Body of pancreas (tissue), 4 donors: ENCODE measurements around the gene PELO. TPM values are rescaled to one million over a fixed set of nuclear protein-coding genes. Genes with fewer than 3 reads are reported as not detected.

ENCODE experiments used
- ATAC-seq: fragments of 150-250 bp; one replicate; pipeline ENCODE4 v1.9.1; 2016
- DNase-seq, 4 donors: peaks; one replicate each; pipeline ENCODE4 v3.0.0-alpha.2; 2019
- H3K27ac ChIP-seq, 4 donors: fragments of 200-600 bp; sonication (generic); 1 replicate in 3 of 4; 2 replicates in 1 of 4; pipeline versions ENCODE4 v1.5.1 to v1.6.1; 2016 to 2019; ENCODE audit warnings: mild to moderate bottlenecking in 1 of 4, mixed read lengths in 1 of 4, moderate library complexity in 1 of 4
- H3K27me3 ChIP-seq, 2 donors: fragments of 200-600 bp; sonication (generic); one replicate each; pipeline ENCODE4 v1.6.0; 2016; ENCODE audit warnings: mild to moderate bottlenecking in 1 of 2
- H3K36me3 ChIP-seq, 2 donors: fragments of 200-600 bp; sonication (generic); replicated peaks in 1 of 2; 2 replicates each; pipeline ENCODE4 v1.5.1; 2016; ENCODE audit warnings: low read depth in 2 of 2; ENCODE audit not compliant: insufficient read depth in 1 of 2
- H3K4me1 ChIP-seq: fragments of 200-600 bp; sonication (generic); one replicate; pipeline ENCODE4 v1.6.0; 2016
- H3K4me3 ChIP-seq, 2 donors: fragments of 200-600 bp; sonication (generic); 1 replicate in 1 of 2; 2 replicates in 1 of 2; pipeline ENCODE4 v1.5.1; 2016 to 2019
- H3K9me3 ChIP-seq, 3 donors: fragments of 200-600 bp; sonication (generic); 1 replicate in 2 of 3; 2 replicates in 1 of 3; pipeline ENCODE4 v1.5.1; 2016
- POLR2A ChIP-seq, 3 donors: fragments of 450-650 bp; IDR thresholded peaks; one replicate each; pipeline ENCODE4 v1.6.1; 2016; ENCODE audit warnings: antibody characterized with exemption in 3 of 3, mild to moderate bottlenecking in 2 of 3
- WGBS, 2 donors: methylation state at CpG; one replicate each; pipeline ENCODE4 v1.1.5; 2017; 5-methylcytosine and 5-hydroxymethylcytosine counted together
- intact Hi-C: fragments of 100-400 bp; cut with DNase I; formaldehyde crosslinking; loops from one replicate; pipeline ENCODE4 v1.15.1; 2023
- total RNA-seq, 2 donors: library from RNA; depleted of rRNA; stranded (reverse); fragments of >200 nt; gene quantifications; one replicate each; pipeline ENCODE4 v1.1.0, GENCODE V29; 2016
- TF ChIP-seq, protein P1 (sequence below), 7 experiments: fragments of 450-650 bp in 4 of 7; fragments of 200-600 bp in 3 of 7; sonication (generic) in 3 of 7; IDR thresholded peaks; one replicate each; pipeline ENCODE4 v1.5.1; 2016 to 2019; ENCODE audit warnings: antibody characterized with exemption in 7 of 7

PELO gene, protein sequence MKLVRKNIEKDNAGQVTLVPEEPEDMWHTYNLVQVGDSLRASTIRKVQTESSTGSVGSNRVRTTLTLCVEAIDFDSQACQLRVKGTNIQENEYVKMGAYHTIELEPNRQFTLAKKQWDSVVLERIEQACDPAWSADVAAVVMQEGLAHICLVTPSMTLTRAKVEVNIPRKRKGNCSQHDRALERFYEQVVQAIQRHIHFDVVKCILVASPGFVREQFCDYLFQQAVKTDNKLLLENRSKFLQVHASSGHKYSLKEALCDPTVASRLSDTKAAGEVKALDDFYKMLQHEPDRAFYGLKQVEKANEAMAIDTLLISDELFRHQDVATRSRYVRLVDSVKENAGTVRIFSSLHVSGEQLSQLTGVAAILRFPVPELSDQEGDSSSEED
- total RNA-seq, result 1 to 10 TPM; 3.6 to 8.3 TPM

DNA sequence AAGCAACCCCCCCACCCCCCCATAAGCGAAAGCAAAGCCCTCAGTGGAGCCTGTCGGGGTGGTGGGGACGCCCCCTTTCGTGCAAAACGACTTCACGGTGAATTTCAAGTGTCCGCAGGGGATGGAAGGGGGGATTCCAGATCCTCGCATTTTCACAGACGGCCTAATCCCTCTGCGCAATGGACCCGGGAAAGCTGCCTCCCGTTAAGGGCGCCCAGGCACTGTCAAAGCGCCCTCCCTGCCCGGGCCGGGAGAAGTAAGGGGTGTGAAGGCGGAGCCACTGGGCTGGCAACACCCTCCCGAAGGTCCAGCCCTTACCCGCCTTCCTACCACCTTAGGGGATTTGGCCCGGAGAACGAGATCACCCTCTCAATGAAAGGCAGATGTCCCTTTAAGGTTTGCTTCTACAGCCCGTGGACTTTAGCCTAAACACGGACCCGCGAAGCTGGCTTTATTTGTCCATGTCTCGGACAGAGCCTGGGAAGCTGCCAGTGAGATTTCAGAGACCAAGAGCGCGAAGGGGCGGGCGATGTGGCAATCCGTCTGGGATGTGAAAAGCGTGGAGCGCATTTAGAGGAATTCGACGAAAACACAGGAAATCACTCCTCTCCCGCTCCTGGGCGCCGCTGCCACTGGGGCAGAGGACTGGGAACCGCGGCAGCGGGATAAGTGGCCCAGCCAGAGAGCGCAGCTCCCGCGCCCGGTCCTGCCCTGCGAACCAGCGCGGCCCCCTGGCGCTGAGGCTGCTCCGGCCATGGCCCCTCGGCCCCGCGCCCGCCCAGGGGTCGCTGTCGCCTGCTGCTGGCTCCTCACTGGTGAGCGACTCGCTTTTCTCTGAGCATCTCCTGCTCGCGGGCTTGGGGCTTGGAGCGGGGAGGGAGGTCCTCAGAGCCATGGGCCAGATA, at the start of gene PELO, which contains the start of gene ITGA1:
PELO (plus strand) TSS at position 317 of the 905 bp plus-strand sequence. CDS start 12,479 bp downstream, outside the sequence.
ITGA1 (plus strand) TSS at position 317 of the 905 bp plus-strand sequence; CDS start at position 755, 438 bp downstream.
- intact Hi-C loops, result loop anchor here (10.0 kb wide), 1 partner anchor 127 kb away; no protein-coding TSS in a partner anchor
- Histone ChIP-seq H3K4me3 (peak within 1 kb of the TSS; percentile 17 to 36), H3K27ac (peak within 1 kb of the TSS; percentile 28 to 80 (median 69)), H3K4me1 (peaks cover 18% of the 10 kb centered on the region), H3K36me3 (no peaks in the 10 kb centered on the region), H3K27me3 (no peaks in the 10 kb centered on the region), H3K9me3 (no peaks in the 10 kb centered on the region)
- DNase-seq (peak; percentile 66 to 79 (median 74)), ATAC-seq (peak; percentile 80)
- 0 to 1% methylated on average over 10 to 61 of the region's 61 CpGs for WGBS, 2 donors
- TF ChIP-seq, protein P1, sequence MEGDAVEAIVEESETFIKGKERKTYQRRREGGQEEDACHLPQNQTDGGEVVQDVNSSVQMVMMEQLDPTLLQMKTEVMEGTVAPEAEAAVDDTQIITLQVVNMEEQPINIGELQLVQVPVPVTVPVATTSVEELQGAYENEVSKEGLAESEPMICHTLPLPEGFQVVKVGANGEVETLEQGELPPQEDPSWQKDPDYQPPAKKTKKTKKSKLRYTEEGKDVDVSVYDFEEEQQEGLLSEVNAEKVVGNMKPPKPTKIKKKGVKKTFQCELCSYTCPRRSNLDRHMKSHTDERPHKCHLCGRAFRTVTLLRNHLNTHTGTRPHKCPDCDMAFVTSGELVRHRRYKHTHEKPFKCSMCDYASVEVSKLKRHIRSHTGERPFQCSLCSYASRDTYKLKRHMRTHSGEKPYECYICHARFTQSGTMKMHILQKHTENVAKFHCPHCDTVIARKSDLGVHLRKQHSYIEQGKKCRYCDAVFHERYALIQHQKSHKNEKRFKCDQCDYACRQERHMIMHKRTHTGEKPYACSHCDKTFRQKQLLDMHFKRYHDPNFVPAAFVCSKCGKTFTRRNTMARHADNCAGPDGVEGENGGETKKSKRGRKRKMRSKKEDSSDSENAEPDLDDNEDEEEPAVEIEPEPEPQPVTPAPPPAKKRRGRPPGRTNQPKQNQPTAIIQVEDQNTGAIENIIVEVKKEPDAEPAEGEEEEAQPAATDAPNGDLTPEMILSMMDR (IDR thresholded peaks at IDR 0.05), result peak in 3 of 7 experiments; percentile 24 to 42 (median 28)
- peak in 2 of 3 donors; percentile 48 to 50 for TF ChIP-seq POLR2A (IDR thresholded peaks at IDR 0.05)

DNA sequence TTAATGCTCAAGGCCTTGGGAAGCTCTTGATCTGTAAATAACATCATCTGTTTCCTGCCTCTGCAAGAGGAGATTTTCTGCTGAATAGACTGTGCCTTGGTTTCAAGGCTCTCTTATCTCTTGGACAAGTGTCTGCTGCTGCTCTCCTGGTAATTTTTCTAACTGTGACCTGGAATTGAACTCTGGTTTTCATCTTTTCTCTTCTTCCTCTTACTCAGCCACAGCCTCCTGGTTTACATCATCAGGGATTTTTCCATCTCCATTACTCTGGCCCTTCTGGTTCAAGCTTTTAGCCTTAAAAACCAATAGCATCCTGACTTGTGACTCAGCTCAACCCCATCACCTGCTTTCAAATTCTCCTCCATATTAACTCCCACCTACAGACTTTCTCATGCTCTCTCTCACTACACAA, 49.6 kb upstream of the PELO start:
- Histone ChIP-seq H3K4me3 (no peak overlapping the region), H3K27me3 (no peaks in the 10 kb centered on the region), H3K9me3 (no peaks in the 10 kb centered on the region), H3K27ac (no peak overlapping the region), H3K4me1 (no peaks in the 10 kb centered on the region), H3K36me3 (no peaks in the 10 kb centered on the region)
- DNase-seq (no peak), ATAC-seq (no peak)
- intact Hi-C loops, result no loop called here
- no peak for TF ChIP-seq POLR2A (IDR thresholded peaks at IDR 0.05)
- TF ChIP-seq, protein P1 (IDR thresholded peaks at IDR 0.05), result no peak

DNA sequence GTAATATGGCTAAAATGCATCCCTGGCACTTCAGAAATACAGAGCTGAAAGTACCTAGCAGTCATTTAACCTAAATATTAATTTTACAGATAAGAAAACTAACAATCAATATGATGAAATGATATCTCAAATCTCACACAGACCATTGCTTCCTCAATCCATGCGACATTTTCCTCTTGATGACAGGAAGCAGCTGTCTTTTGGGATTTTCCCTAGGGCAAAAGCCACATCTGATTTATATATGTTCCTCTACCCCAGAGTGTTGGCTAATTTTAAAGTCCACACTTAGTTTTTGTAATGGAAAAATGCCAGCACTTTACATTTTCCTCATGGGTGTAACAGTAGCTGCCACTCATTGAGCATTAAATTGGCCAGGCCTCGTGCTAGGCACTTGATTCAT, 47.7 kb upstream of the PELO start:
- DNase-seq (no peak), ATAC-seq (no peak)
- 67 to 78% methylated on average over 2 of the region's 2 CpGs for WGBS, 2 donors
- TF ChIP-seq POLR2A (IDR thresholded peaks at IDR 0.05), result no peak
- TF ChIP-seq, protein P1 (IDR thresholded peaks at IDR 0.05), result no peak
- H3K4me3 ChIP-seq, result no peak overlapping the region
- intact Hi-C loops, result no loop called here
- no peak overlapping the region for H3K27ac ChIP-seq
- H3K27me3 ChIP-seq, result no peaks in the 10 kb centered on the region
- no peaks in the 10 kb centered on the region for H3K9me3 ChIP-seq
- no peaks in the 10 kb centered on the region for H3K36me3 ChIP-seq
- H3K4me1 ChIP-seq, result no peaks in the 10 kb centered on the region

DNA sequence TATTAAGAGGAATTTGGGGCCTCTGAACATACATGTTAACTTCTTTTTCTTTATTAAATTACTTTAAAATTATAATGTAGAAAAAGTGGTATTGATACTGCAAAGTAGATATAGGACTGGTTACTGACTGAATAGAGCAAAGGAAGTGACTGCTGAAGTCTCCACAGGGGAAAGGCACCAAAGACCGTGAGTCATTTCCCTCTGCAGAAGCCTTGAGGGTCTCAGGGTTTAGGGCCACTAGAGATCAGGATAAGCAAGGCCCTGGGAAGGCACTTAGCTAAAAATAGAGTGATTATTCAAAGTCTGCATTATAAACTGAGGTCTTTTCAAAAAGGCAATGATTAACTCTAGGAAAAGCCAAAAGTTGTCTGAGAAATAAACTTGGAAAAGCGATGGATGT, 44.7 kb upstream of the PELO start:
- no peaks in the 10 kb centered on the region for H3K4me1 ChIP-seq
- no peak for DNase-seq
- no peaks in the 10 kb centered on the region for H3K9me3 ChIP-seq
- intact Hi-C loops, result no loop called here
- TF ChIP-seq, protein P1 (IDR thresholded peaks at IDR 0.05), result no peak
- TF ChIP-seq POLR2A (IDR thresholded peaks at IDR 0.05), result no peak
- no peaks in the 10 kb centered on the region for H3K36me3 ChIP-seq
- H3K27ac ChIP-seq, result no peak overlapping the region
- no peaks in the 10 kb centered on the region for H3K27me3 ChIP-seq
- H3K4me3 ChIP-seq, result no peak overlapping the region
- no peak for ATAC-seq
- 63 to 75% methylated on average over 2 of the region's 2 CpGs for WGBS, 2 donors
